ENCODE data around the gene SMOC1. TPM values are rescaled to one million over a fixed set of nuclear protein-coding genes. Genes with fewer than 3 reads are reported as not detected.
A peak's percentile ranks its signal among the peaks of the same experiment; 100 is the strongest.

The SMOC1 gene
- total and polyA plus RNA-seq, 9 donors = 0.35 to 9.1 (median 0.80) TPM

DNA sequence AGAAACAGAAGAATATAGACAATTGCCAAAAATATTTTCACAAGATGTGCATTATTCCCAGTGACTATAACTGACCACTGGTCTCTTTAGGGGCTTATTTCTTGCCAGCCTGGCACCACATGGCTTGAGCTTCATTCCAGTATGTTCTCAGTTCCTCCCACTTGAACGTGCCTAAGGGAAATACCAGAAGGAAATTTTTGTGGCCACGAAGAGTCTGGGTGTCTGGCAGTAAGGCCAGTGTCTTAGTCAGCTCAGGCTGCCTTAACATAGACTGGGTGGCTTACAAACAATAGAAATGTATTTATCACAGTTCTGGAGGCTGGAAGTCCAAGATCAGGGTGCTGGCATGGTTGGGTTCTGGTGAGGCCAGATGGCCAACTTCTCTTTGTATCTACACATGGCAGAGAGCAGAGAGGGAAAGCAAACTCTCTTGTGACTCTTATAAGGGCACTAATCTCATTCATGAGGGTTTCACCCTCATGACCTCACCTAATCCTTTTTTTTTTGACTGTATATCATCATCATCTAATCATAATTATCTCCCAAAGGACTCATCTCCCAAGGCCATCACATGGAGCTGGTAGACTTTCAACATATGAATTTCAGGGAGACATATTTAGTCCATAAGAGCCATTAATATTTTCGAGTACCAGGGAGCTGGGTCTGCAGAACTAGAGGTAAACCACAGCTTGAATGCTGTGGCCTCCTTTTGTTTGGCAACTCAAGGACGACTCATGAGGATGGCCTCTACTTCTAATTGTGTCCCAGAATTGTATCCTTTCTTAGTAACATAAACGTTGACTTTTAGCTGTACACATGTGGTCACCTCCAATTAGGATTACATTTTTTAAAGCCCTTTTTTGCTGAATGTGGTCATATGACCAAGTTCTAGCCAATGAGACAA lies 5.1 kb upstream of the SMOC1 start:
- TF ChIP-seq, protein P1, sequence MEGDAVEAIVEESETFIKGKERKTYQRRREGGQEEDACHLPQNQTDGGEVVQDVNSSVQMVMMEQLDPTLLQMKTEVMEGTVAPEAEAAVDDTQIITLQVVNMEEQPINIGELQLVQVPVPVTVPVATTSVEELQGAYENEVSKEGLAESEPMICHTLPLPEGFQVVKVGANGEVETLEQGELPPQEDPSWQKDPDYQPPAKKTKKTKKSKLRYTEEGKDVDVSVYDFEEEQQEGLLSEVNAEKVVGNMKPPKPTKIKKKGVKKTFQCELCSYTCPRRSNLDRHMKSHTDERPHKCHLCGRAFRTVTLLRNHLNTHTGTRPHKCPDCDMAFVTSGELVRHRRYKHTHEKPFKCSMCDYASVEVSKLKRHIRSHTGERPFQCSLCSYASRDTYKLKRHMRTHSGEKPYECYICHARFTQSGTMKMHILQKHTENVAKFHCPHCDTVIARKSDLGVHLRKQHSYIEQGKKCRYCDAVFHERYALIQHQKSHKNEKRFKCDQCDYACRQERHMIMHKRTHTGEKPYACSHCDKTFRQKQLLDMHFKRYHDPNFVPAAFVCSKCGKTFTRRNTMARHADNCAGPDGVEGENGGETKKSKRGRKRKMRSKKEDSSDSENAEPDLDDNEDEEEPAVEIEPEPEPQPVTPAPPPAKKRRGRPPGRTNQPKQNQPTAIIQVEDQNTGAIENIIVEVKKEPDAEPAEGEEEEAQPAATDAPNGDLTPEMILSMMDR (IDR thresholded peaks at IDR 0.05) = no peak
- WGBS, 3 donors = 66 to 70% (median 69%) methylated on average over 5 of the region's 5 CpGs
- no peaks in the 10 kb centered on the region for H3K27me3 ChIP-seq
- intact Hi-C loops (cut with DNase I) = no loop called here
- H3K4me1 ChIP-seq (ENCODE audit: insufficient read depth) = no peaks in the 10 kb centered on the region
- no peaks in the 10 kb centered on the region for H3K36me3 ChIP-seq
- H3K27ac ChIP-seq = no peak overlapping the region
- no peak for DNase-seq
- no peaks in the 10 kb centered on the region for H3K9me3 ChIP-seq
- H3K4me3 ChIP-seq = no peak overlapping the region

DNA sequence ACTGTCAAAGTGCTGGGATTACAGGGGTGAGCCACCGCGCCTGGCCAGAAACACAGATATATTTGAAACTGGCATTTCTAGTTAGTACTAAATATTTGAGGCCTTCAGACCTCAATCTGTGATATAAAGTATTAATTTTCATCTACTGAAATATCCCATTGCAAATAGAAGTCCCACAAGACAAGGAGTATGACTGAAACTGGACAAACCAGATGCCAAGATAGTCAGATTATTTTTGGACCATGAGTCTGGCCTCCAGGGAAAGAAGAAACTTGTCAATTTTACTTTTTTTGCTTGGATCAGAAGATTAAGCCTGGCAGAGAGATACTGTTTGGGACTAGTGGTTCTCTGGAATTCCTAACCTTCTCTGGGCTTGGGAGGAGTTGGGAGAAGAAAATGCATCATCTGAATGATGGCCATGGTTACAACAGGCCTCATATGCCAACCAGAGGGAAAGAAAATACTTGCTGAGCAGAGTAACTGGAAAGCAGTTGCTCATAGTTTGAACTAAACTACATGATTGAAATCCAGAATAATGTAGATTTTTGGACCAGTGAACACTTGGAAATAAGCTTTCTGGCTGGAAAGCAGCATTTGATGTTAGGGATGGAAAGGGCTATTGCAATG lies 2.9 kb upstream of the SMOC1 start:
- H3K4me3 ChIP-seq = no peak overlapping the region
- no peak for TF ChIP-seq POLR2A (IDR thresholded peaks at IDR 0.05)
- TF ChIP-seq, protein P1 (IDR thresholded peaks at IDR 0.05) = no peak
- no peak for TF ChIP-seq EP300 (IDR thresholded peaks at IDR 0.05)
- no peaks in the 10 kb centered on the region for H3K4me1 ChIP-seq (ENCODE audit: insufficient read depth)
- H3K36me3 ChIP-seq = no peaks in the 10 kb centered on the region
- DNase-seq = no peak
- WGBS, 3 donors = 33 to 47% (median 34%) methylated on average over 2 of the region's 2 CpGs
- no peaks in the 10 kb centered on the region for H3K27me3 ChIP-seq
- H3K9me3 ChIP-seq = no peaks in the 10 kb centered on the region
- H3K27ac ChIP-seq = no peak overlapping the region
- intact Hi-C loops (cut with DNase I) = no loop called here

DNA sequence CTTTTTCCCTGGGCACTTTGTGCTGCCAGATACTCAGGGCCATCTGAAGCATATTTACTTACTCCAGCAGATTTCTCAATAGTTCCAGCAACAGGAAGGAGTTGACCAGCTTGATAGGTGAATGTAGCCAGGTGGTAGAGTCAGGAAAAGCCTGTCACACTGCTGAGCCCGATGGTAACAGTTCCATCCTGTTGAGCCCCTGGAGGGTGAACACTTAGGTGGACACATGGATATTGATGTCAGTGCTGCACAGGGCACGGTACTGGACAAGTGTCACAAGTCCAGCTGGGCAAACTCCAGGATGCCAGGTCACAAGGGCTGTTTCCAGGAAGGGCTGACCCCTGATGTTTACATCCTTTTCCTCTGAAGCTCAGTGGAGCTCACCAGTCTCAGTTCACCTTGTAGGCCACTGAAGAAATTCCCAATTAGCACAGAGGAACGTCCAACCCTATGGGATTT lies 2.3 kb upstream of the SMOC1 start:
- no peak overlapping the region for H3K4me3 ChIP-seq
- TF ChIP-seq, protein P1 (IDR thresholded peaks at IDR 0.05) = no peak
- no peak for TF ChIP-seq EP300 (IDR thresholded peaks at IDR 0.05)
- TF ChIP-seq POLR2A (IDR thresholded peaks at IDR 0.05) = no peak
- peak in 1 of 5 donors; percentile 16 for DNase-seq
- H3K36me3 ChIP-seq = no peaks in the 10 kb centered on the region
- no peaks in the 10 kb centered on the region for H3K27me3 ChIP-seq
- intact Hi-C loops (cut with DNase I) = no loop called here
- no peaks in the 10 kb centered on the region for H3K4me1 ChIP-seq (ENCODE audit: insufficient read depth)
- no peak overlapping the region for H3K27ac ChIP-seq
- 56 to 65% (median 64%) methylated on average over 3 of the region's 3 CpGs for WGBS, 3 donors
- H3K9me3 ChIP-seq = no peaks in the 10 kb centered on the region

DNA sequence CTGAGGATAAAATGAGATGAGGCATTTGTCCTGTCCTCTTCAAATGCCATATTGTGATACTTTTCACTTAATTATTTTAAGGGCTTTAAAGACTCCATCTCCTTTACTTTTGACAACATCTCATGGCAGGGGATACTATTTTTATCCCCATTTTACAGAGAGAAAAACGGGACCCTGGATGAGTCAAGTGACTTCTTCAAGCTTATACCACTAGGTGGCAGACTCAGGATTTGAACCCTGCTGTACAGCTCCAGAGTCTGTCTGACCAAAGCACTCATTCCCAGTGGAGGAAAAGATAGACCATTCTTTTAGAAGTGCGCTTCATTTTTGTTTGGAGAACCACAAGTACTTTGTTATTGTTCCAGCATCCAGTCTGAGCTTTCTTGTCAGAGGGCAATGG lies 1.7 kb upstream of the SMOC1 start:
- intact Hi-C loops (cut with DNase I) = no loop called here
- no peaks in the 10 kb centered on the region for H3K9me3 ChIP-seq
- no peaks in the 10 kb centered on the region for H3K36me3 ChIP-seq
- H3K4me1 ChIP-seq (ENCODE audit: insufficient read depth) = no peaks in the 10 kb centered on the region
- H3K4me3 ChIP-seq = no peak overlapping the region
- DNase-seq = no peak
- TF ChIP-seq EP300 (IDR thresholded peaks at IDR 0.05) (no peak), POLR2A (IDR thresholded peaks at IDR 0.05) (no peak)
- TF ChIP-seq, protein P1 (IDR thresholded peaks at IDR 0.05) = no peak
- no peaks in the 10 kb centered on the region for H3K27me3 ChIP-seq
- 28 to 44% (median 31%) methylated on average over 2 of the region's 2 CpGs for WGBS, 3 donors
- no peak overlapping the region for H3K27ac ChIP-seq

All from ovary (tissue), 9 donors.